Measurements from ENCODE around the gene PLCD3. TPM values are rescaled to one million over a fixed set of nuclear protein-coding genes. Genes with fewer than 3 reads are reported as not detected.
A peak's percentile ranks its signal among the peaks of the same experiment; 100 is the strongest.

The PLCD3 gene
- total and polyA plus RNA-seq, 2 of the 13 experiments (the other 11 are each of a cell fraction or from before 2014, with no cell fraction given), result 11.3 to 39.1 TPM

DNA sequence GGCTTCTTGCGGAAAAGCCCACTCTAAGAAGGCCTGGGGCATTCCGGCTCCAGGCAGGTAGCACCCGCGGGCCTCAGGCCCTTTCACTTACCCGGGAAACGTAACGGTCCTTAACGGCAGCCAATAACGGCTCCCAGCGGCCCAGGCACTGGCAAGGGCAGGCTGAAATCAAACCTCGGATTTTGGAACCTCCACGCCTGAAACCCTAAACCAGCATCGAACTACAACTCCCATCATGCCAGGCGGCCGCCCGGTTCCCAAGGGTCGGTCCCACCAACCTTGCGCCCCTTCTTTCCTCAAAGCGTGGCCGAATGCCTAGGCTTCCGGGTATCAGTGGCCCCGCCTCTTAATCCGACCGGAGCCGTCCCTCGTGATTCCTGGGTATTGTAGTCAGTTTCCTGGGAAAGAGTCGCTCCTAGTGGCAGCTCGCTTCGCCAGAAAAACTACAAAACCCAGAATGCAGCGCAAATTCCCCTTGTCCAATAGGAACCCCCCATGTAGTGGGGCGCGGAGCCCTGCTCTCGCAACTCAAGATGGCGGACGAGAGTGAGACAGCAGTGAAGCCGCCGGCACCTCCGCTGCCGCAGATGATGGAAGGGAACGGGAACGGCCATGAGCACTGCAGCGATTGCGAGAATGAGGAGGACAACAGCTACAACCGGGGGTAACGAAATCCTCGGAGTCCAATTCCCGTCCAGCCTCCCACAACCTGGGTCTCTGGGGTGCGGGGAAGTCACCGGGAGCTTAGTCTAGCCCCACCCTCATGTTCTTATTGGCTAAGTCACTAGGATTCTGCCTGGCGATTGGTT is 71.3 kb downstream of the PLCD3 start, which contains the start of gene NMT1:
Gene NMT1 (plus strand): TSS at position 521 of the 809 bp plus-strand sequence. CDS start 13 bp downstream, at position 534.
- intact Hi-C loops (cut with micrococcal nuclease; ENCODE audit: unreplicated experiment) (no loop called here), in situ Hi-C loops (cut with HindIII; ENCODE audit: extremely low pct_ligation_motif_present, low pct_unique_long_range_greater_than_20kb) (no loop called here)
- Histone ChIP-seq H3K36me3 (replicated peaks in 1 of 2; ENCODE audit: control insufficient read depth in 1 of 2, insufficient read depth in 2 of 2, low read length in 2 of 2) (peaks cover 0 to 2% of the 10 kb centered on the region in 2 experiments; a peak in 2 of 5 replicates), H3K4me2 (ENCODE audit: low read depth, low read length) (peak within 1 kb of the TSS; percentile 91), H4K20me1 (ENCODE audit: insufficient read depth, low read length) (peaks cover 3% of the 10 kb centered on the region; the same call in 1 of the 2 replicates), H3K27me3 (ENCODE audit: control insufficient read depth in 1 of 2, insufficient read depth in 2 of 2, low read length in 2 of 2) (no peaks in the 10 kb centered on the region; a peak in 1 of 5 replicates), H3K4me1 (ENCODE audit: insufficient read depth, low read length) (peaks cover 48% of the 10 kb centered on the region), H3K9ac (ENCODE audit: insufficient read depth, low read depth, low read length) (peak within 1 kb of the TSS; percentile 98), H3K79me2 (ENCODE audit: insufficient read depth, low read length) (peaks cover 49% of the 10 kb centered on the region), H3K9me3 (ENCODE audit: low read length) (no peaks in the 10 kb centered on the region), H3K27ac (ENCODE audit: extremely low read length, insufficient read depth, low read length) (peak within 1 kb of the TSS; percentile 94), H2AFZ (ENCODE audit: low read length) (peak within 1 kb of the TSS; percentile 94), H3K4me3 (replicated peaks in 1 of 3; ENCODE audit: insufficient read depth in 1 of 3, low read depth in 2 of 3, low read length in 3 of 3) (peak within 1 kb of the TSS; percentile 91 to 99 (median 97))
- no TSS peak for BruUV-seq (replicated peaks)
- peak; percentile 100 for DNase-seq (ENCODE audit: low spot score)
- ChIA-PET CTCF (ENCODE audit: low intra/inter-chr PET ratio, low total read pairs) (interaction anchor here (1.3 kb wide), 1 partner anchor 71 kb away, joined by 3 read pairs; the partner anchor contains the start of gene PLCD3), POLR2A (interaction anchor here (0.6 to 3.0 kb wide), 35 partner anchors 11 to 365 kb away, joined by 3 to 74 read pairs (median 5); partner anchors contain the start of genes ACBD4, DCAKD, EFTUD2 and HEXIM1)
- peak; percentile 95 for ATAC-seq
- peak; percentile 88 for FAIRE-seq
- WGBS (ENCODE audit: low lambda C conversion rate), result under 1% methylated on average over 42 of the region's 50 CpGs
- TF ChIP-seq RCOR2 (CRISPR knock-in tag; IDR thresholded peaks at IDR 0.05), result no peak; the same call in 1 of the 2 replicates
- TF ChIP-seq ZBTB3 (CRISPR knock-in tag; IDR thresholded peaks at IDR 0.05; ENCODE audit: borderline replicate concordance, low read depth), result peak; percentile 88; the same call in 1 of the 2 replicates
- no peak for TF ChIP-seq MED8 (CRISPR knock-in tag; IDR thresholded peaks at IDR 0.05; ENCODE audit: insufficient replicate concordance)
- peak; percentile 89 for TF ChIP-seq YEATS2 (CRISPR knock-in tag; IDR thresholded peaks at IDR 0.05; ENCODE audit: borderline replicate concordance)
- TF ChIP-seq, protein P1, sequence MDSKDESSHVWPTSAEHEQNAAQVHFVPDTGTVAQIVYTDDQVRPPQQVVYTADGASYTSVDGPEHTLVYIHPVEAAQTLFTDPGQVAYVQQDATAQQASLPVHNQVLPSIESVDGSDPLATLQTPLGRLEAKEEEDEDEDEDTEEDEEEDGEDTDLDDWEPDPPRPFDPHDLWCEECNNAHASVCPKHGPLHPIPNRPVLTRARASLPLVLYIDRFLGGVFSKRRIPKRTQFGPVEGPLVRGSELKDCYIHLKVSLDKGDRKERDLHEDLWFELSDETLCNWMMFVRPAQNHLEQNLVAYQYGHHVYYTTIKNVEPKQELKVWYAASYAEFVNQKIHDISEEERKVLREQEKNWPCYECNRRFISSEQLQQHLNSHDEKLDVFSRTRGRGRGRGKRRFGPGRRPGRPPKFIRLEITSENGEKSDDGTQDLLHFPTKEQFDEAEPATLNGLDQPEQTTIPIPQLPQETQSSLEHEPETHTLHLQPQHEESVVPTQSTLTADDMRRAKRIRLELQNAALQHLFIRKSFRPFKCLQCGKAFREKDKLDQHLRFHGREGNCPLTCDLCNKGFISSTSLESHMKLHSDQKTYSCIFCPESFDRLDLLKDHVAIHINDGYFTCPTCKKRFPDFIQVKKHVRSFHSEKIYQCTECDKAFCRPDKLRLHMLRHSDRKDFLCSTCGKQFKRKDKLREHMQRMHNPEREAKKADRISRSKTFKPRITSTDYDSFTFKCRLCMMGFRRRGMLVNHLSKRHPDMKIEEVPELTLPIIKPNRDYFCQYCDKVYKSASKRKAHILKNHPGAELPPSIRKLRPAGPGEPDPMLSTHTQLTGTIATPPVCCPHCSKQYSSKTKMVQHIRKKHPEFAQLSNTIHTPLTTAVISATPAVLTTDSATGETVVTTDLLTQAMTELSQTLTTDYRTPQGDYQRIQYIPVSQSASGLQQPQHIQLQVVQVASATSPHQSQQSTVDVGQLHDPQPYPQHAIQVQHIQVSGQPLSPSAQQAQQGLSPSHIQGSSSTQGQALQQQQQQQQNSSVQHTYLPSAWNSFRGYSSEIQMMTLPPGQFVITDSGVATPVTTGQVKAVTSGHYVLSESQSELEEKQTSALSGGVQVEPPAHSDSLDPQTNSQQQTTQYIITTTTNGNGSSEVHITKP (CRISPR knock-in tag; IDR thresholded peaks at IDR 0.05; ENCODE audit: low read depth), result peak; percentile 94
- no peak for TF ChIP-seq ZNF160 (CRISPR knock-in tag; IDR thresholded peaks at IDR 0.05)
- TF ChIP-seq SIN3B (IDR thresholded peaks at IDR 0.05; ENCODE audit: low read length), result peak; percentile 92
- peak; percentile 67; the same call in 1 of the 2 replicates for TF ChIP-seq ZNF343 (CRISPR knock-in tag; IDR thresholded peaks at IDR 0.05)
- peak; percentile 59 for TF ChIP-seq SPEN (CRISPR knock-in tag; IDR thresholded peaks at IDR 0.05; ENCODE audit: low read depth)
- no peak for TF ChIP-seq ZNF251 (CRISPR knock-in tag; IDR thresholded peaks at IDR 0.05)
- TF ChIP-seq ZNF367 (CRISPR knock-in tag; IDR thresholded peaks at IDR 0.05; ENCODE audit: borderline replicate concordance), result no peak
- TF ChIP-seq CENPT (CRISPR knock-in tag; IDR thresholded peaks at IDR 0.05; ENCODE audit: low read depth), result no peak; the same call in 1 of the 2 replicates
- TF ChIP-seq, protein P2, sequence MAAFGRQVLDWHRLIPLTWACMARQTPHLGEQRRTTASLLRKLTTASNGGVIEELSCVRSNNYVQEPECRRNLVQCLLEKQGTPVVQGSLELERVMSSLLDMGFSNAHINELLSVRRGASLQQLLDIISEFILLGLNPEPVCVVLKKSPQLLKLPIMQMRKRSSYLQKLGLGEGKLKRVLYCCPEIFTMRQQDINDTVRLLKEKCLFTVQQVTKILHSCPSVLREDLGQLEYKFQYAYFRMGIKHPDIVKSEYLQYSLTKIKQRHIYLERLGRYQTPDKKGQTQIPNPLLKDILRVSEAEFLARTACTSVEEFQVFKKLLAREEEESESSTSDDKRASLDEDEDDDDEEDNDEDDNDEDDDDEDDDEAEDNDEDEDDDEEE (CRISPR knock-in tag; IDR thresholded peaks at IDR 0.05), result no peak; the same call in none of the 2 replicates
- TF ChIP-seq TEAD2 (CRISPR knock-in tag; IDR thresholded peaks at IDR 0.05), result peak; percentile 81; the same call in 1 of the 2 replicates
- TF ChIP-seq, protein P3, sequence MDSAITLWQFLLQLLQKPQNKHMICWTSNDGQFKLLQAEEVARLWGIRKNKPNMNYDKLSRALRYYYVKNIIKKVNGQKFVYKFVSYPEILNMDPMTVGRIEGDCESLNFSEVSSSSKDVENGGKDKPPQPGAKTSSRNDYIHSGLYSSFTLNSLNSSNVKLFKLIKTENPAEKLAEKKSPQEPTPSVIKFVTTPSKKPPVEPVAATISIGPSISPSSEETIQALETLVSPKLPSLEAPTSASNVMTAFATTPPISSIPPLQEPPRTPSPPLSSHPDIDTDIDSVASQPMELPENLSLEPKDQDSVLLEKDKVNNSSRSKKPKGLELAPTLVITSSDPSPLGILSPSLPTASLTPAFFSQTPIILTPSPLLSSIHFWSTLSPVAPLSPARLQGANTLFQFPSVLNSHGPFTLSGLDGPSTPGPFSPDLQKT (CRISPR knock-in tag; IDR thresholded peaks at IDR 0.05; ENCODE audit: borderline replicate concordance), result peak; percentile 87; the same call in 1 of the 2 replicates
